Choroid plexus epithelial cell (primary cell): ENCODE results near the gene PADI4.

Experiments
- DNase-seq: peaks from one replicate; pipeline ENCODE4 v3.0.0-alpha.2; 2010; ENCODE audit warnings: low read depth
- H3K4me3 ChIP-seq: 2 replicates; pipeline ENCODE4 v1.5.1; 2011; ENCODE audit warnings: low read depth, mild to moderate bottlenecking, control low read depth, low read length, moderate library complexity
- TF ChIP-seq, protein P1 (sequence below): conservative IDR thresholded peaks from 2 replicates; pipeline ENCODE4 v1.5.1; 2011; ENCODE audit warnings: low read depth, mild to moderate bottlenecking, control low read depth, inconsistent platforms, low read length, moderate library complexity

PADI4 gene

GRCh38 chr1:17292299-17293160 is 15.5 kb upstream of the PADI4 start:
- no peak for DNase-seq
- no peak overlapping the region for H3K4me3 ChIP-seq
- TF ChIP-seq, protein P1, sequence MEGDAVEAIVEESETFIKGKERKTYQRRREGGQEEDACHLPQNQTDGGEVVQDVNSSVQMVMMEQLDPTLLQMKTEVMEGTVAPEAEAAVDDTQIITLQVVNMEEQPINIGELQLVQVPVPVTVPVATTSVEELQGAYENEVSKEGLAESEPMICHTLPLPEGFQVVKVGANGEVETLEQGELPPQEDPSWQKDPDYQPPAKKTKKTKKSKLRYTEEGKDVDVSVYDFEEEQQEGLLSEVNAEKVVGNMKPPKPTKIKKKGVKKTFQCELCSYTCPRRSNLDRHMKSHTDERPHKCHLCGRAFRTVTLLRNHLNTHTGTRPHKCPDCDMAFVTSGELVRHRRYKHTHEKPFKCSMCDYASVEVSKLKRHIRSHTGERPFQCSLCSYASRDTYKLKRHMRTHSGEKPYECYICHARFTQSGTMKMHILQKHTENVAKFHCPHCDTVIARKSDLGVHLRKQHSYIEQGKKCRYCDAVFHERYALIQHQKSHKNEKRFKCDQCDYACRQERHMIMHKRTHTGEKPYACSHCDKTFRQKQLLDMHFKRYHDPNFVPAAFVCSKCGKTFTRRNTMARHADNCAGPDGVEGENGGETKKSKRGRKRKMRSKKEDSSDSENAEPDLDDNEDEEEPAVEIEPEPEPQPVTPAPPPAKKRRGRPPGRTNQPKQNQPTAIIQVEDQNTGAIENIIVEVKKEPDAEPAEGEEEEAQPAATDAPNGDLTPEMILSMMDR, result no peak

DNA sequence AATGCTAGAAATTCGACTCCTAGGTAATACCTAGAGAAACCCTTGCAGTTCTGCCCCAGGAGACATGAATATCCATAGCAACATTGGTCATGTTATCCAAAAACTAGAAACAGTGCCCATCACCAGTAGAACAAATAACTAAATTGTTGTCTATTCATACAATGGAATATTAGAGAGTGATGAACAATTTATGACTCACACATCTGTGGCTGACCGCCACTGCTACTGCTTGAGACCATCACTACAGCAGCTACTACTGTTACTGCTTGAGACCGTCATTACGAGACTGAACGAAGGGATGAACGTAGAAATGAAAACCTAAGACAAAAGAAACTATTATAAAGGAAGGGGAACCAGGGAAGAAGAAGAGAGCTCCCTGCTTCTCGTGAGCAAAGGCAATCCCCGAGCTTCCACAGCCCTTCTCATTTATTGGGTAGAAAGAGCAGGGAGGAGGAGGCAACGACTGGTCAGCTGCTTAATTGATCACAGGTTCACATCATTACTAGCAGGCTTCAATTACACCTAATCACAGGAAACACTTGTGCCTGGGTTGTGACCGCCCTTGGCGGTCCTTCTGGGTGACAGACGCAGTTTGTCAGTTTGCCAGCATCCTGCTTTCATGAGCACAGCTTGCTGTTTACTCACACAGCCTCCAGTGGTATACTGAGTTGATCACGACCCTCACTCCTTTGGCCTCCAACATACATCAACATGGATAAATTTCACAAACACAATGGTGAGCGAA is 14.1 kb upstream of the PADI4 start:
- DNase-seq, result no peak

GRCh38 chr1:17295292-17295691 is 12.7 kb upstream of the PADI4 start:
- DNase-seq, result no peak
- no peak overlapping the region for H3K4me3 ChIP-seq
- TF ChIP-seq, protein P1, result no peak

More for the DNA sequence above, 14.1 kb upstream of the PADI4 start:
- TF ChIP-seq, protein P1, result no peak
- H3K4me3 ChIP-seq, result no peak overlapping the region

DNA sequence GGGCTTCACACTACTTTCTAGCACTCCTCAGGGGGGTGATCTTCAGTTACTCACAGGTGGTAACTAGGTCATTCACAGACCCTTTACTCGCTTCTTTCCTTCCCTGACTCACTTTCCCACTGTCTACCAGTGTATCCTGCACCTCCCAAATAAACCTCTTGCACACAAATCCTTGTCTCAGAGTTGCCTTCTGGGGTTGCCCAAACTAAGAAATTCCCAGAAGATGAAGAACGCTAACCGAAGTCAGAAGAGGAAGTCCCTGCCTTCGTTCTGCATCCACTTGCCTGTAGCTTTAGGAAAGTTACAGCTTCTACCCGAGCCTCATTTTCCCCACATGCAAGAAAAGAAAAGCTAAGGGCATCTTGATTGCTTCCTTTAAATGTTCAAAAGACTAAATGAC is 11.9 kb upstream of the PADI4 start:
- TF ChIP-seq, protein P1, result no peak
- DNase-seq, result no peak
- no peak overlapping the region for H3K4me3 ChIP-seq

- no peak for DNase-seq
- TF ChIP-seq, protein P1, result no peak
- H3K4me3 ChIP-seq, result no peak overlapping the region
Measured at GRCh38 chr1:17297991-17298390, 10.0 kb upstream of the PADI4 start.

- DNase-seq, result no peak
- H3K4me3 ChIP-seq, result no peak overlapping the region
- TF ChIP-seq, protein P1, result no peak
Measured at GRCh38 chr1:17301767-17302166, 6.2 kb upstream of the PADI4 start.
